Nephron progenitor cell (in vitro differentiated cells): ENCODE measurements around the gene AMN1.
"Not testable (repeated sequence)": the region's sequence is repeated elsewhere in the genome, so short reads cannot be mapped to it uniquely, and the experiment has no call there.

Experiments used
- DNase-seq: peaks from one replicate; pipeline ENCODE4 v3.0.0; 2021
- H3K27ac Mint-ChIP-seq: 2 replicates; pipeline ENCODE4 v1.8.0; 2021; ENCODE audit warnings: mild to moderate bottlenecking, moderate library complexity, mixed read lengths
- H3K27me3 Mint-ChIP-seq: 2 replicates; pipeline ENCODE4 v1.8.0; 2021; ENCODE audit warnings: mild to moderate bottlenecking, low read depth, mixed read lengths; ENCODE audit not compliant: poor library complexity
- H3K36me3 Mint-ChIP-seq: 2 replicates; pipeline ENCODE4 v1.8.0; 2021; ENCODE audit warnings: low read depth, mixed read lengths
- H3K4me1 Mint-ChIP-seq: 2 replicates; pipeline ENCODE4 v1.8.0; 2021; ENCODE audit warnings: mixed read lengths
- H3K4me3 Mint-ChIP-seq: 2 replicates; pipeline ENCODE4 v1.8.0; 2021; ENCODE audit warnings: mild to moderate bottlenecking, moderate library complexity, mixed read lengths
- H3K9me3 Mint-ChIP-seq: 2 replicates; pipeline ENCODE4 v1.8.0; 2021; ENCODE audit warnings: mild to moderate bottlenecking, moderate library complexity, mixed read lengths
- TF ChIP-seq, protein P1 (sequence below): fragments of 200-600 bp; sonication (generic); IDR thresholded peaks from 2 replicates; pipeline ENCODE4 v1.5.0; 2021; ENCODE audit warnings: antibody characterized with exemption

Gene AMN1

DNA sequence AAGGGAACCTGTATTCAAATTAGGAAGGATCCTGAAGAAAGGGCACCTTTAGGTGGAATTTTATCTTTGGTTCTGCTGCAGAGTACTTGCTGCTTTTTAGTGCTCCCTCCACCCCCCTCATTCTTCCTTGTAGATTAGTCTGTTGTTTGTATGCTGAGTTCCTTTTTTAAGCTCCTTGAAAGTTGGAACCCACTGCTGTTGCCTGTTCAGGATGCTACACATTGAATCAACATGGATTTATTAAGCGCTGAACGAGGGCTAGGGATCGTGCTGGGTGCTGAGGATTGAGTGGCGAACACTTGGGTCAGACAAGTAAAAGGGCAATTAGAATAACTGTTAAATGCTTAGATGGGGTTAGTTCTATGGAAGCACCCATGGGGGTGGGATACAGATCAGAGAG is 884 bp upstream of the AMN1 start:
- TF ChIP-seq, protein P1, sequence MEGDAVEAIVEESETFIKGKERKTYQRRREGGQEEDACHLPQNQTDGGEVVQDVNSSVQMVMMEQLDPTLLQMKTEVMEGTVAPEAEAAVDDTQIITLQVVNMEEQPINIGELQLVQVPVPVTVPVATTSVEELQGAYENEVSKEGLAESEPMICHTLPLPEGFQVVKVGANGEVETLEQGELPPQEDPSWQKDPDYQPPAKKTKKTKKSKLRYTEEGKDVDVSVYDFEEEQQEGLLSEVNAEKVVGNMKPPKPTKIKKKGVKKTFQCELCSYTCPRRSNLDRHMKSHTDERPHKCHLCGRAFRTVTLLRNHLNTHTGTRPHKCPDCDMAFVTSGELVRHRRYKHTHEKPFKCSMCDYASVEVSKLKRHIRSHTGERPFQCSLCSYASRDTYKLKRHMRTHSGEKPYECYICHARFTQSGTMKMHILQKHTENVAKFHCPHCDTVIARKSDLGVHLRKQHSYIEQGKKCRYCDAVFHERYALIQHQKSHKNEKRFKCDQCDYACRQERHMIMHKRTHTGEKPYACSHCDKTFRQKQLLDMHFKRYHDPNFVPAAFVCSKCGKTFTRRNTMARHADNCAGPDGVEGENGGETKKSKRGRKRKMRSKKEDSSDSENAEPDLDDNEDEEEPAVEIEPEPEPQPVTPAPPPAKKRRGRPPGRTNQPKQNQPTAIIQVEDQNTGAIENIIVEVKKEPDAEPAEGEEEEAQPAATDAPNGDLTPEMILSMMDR: no peak
- peaks cover 35% of the 10 kb centered on the region for H3K4me1 Mint-ChIP-seq
- H3K9me3 Mint-ChIP-seq: peaks cover 29% of the 10 kb centered on the region
- H3K36me3 Mint-ChIP-seq: peaks cover 30% of the 10 kb centered on the region
- peaks cover 3% of the 10 kb centered on the region for H3K27me3 Mint-ChIP-seq
- DNase-seq: no peak
- H3K27ac Mint-ChIP-seq: no peak overlapping the region
- H3K4me3 Mint-ChIP-seq: peak overlapping the region; percentile 90

DNA sequence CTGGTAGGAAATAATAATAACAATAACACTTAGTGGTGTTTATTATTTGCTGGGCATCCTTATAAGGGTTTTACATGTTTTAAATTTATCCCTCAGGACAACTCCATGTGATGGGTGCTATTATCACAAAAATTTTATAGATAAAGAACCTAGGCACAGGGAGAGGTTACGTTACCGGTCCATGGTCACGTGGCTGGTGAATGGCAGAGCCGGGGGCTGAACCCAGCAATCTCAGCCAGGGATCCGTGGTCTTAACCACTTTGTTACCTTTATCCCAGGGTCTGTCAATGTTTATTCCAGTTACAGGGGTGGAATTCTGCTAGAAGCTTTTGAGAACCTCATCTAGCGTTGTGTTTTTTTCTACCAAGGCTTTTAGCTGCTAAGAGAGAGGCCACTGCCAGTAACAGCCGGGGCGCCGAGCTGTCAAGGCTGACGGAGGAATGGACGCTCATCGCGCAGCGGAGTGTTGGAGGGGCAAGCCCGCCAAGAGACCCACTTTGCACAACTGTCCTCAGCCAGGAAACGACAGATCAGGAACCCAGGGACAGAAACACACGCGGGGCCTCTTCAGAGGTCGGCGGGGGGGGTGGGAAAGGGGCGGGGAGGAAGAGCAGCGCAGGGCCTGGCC is 418 bp downstream of the AMN1 start:
- peaks cover 33% of the 10 kb centered on the region for H3K9me3 Mint-ChIP-seq
- DNase-seq: no peak
- peaks cover 3% of the 10 kb centered on the region for H3K27me3 Mint-ChIP-seq
- TF ChIP-seq, protein P1: no peak
- H3K27ac Mint-ChIP-seq: peak overlapping the region; percentile 98
- H3K36me3 Mint-ChIP-seq: peaks cover 30% of the 10 kb centered on the region
- H3K4me1 Mint-ChIP-seq: peaks cover 47% of the 10 kb centered on the region
- peak overlapping the region; percentile 90 for H3K4me3 Mint-ChIP-seq

DNA sequence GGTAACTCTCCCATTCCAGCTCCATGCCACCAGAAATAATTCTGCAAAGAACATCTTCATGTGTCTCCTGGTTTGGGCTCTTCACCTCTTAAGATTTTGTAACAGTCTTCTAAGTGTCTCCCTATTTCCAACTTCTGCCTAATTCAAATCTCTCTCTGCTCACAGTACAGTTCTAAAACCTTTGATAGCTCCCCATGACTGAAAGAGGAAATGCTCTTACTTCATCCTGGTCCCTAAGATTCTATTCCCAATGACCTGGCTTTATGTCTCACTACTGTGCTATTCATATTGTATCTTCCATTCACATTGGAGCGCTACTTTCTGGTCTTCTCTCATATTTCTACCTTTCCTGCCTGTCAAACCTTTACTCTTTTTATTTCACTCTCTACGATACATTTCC is 1.6 kb downstream of the AMN1 start:
- Mint-ChIP-seq H3K4me1 (peaks cover 44% of the 10 kb centered on the region), H3K9me3 (peaks cover 33% of the 10 kb centered on the region), H3K4me3 (peak overlapping the region; percentile 39), H3K36me3 (peaks cover 34% of the 10 kb centered on the region), H3K27ac (no peak overlapping the region), H3K27me3 (peaks cover 3% of the 10 kb centered on the region)
- TF ChIP-seq, protein P1: no peak
- DNase-seq: no peak

DNA sequence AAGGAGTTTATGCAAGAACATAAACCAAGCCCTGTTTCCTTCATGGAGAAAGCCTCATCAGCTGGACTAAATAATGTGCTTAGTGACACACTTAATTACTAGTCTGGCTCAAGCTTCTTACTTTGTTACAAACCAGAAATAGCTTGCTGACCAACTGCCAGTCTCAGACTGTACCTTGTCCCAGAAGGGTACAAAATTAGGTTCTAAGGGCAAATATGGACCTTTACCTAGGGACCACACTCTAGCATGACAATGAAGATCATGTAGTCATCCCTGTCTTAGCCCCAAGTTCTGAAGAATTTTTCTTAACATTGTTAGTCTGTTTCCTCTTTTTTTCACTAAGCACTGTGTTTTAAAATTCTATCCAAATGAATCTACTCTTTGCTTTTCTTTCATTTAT is 2.2 kb downstream of the AMN1 start:
- DNase-seq: no peak
- peaks cover 27% of the 10 kb centered on the region for H3K9me3 Mint-ChIP-seq
- H3K36me3 Mint-ChIP-seq: peaks cover 40% of the 10 kb centered on the region
- no peak overlapping the region for H3K27ac Mint-ChIP-seq
- H3K27me3 Mint-ChIP-seq: peaks cover 3% of the 10 kb centered on the region
- TF ChIP-seq, protein P1: no peak
- no peak overlapping the region for H3K4me3 Mint-ChIP-seq
- peaks cover 44% of the 10 kb centered on the region for H3K4me1 Mint-ChIP-seq

DNA sequence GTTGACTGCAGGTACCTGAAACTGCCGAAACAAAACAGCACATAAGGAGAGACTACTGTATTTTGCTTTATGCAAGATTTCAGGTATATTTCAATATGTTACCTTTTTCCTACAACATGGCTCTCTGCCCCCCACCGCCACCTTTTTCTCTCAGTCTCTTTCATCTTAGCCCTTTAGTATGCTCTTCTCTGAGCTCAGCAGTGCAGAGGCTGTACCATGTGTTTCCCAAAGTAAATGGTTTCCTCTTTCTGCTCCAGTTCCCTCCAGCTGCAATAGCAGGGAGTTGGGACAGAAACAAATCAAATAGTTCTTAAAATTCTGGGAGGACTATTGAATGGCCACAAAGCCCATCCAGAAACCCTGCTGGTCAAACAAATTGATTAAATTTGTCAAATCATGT is 4.3 kb downstream of the AMN1 start:
- no peaks in the 10 kb centered on the region for H3K27me3 Mint-ChIP-seq
- H3K4me3 Mint-ChIP-seq: peak overlapping the region; percentile 17
- peak overlapping the region; percentile 53 for H3K27ac Mint-ChIP-seq
- DNase-seq: no peak
- peaks cover 35% of the 10 kb centered on the region for H3K4me1 Mint-ChIP-seq
- H3K36me3 Mint-ChIP-seq: peaks cover 47% of the 10 kb centered on the region
- H3K9me3 Mint-ChIP-seq: peaks cover 15% of the 10 kb centered on the region
- TF ChIP-seq, protein P1: no peak

DNA sequence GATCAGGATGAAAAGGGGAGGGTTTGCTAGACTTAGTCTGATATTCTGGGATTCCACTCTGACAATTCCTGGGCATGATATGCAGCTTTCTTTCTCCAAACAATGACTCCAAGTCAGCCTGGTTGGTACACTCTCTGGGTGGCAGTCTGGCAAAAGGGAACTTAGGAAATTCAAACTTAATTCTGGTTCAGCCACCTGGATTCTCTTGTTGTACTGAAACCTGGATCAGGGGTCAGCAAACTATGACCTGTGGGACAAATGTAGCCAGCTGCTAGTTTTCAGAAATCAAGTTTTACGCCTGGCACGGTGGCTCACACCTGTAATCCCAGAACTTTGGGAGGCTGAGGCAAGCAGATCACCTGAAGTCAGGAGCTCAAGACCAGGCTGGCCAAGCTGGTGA is 6.2 kb downstream of the AMN1 start:
- Mint-ChIP-seq H3K36me3 (peaks cover 61% of the 10 kb centered on the region), H3K27ac (peak overlapping the region; percentile 54), H3K27me3 (no peaks in the 10 kb centered on the region), H3K9me3 (peaks cover 29% of the 10 kb centered on the region), H3K4me3 (no peak overlapping the region), H3K4me1 (peaks cover 20% of the 10 kb centered on the region)
- TF ChIP-seq, protein P1: no peak
- no peak for DNase-seq

DNA sequence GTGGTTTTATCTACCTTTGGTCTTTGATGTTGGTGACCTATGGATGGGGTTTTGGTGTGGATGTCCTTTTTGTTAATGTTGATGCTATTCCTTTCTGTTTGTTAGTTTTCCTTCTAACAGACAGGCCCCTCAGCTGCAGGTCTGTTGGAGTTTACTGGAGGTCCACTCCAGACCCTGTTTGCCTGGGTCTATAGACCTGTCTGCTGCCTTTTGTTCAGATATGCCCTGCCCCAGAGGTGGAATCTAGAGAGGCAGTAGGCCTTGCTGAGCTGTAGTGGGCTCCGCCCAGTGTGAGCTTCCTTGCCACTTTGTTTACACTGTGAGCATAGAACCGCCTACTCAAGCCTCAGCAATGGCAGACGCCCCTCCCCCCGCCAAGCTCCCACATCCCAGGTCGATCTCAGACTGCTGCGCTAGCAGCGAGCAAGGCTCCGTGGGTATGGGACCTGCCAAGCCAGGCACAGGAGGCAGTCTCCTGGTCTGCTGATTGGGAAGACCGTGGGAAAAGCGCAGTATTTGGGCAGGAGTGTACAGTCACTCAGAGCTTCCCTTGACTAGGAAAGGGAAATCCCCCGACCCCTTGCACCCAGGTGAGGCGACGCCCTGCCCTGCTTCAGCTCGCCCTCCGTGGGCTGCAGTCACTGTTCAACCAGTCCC is 10.2 kb downstream of the AMN1 start:
- peaks cover 12% of the 10 kb centered on the region for H3K4me1 Mint-ChIP-seq
- H3K4me3 Mint-ChIP-seq, H3K27me3 Mint-ChIP-seq, H3K27ac Mint-ChIP-seq, DNase-seq: not testable (repeated sequence)
- H3K36me3 Mint-ChIP-seq: peaks cover 71% of the 10 kb centered on the region
- peaks cover 40% of the 10 kb centered on the region for H3K9me3 Mint-ChIP-seq

DNA sequence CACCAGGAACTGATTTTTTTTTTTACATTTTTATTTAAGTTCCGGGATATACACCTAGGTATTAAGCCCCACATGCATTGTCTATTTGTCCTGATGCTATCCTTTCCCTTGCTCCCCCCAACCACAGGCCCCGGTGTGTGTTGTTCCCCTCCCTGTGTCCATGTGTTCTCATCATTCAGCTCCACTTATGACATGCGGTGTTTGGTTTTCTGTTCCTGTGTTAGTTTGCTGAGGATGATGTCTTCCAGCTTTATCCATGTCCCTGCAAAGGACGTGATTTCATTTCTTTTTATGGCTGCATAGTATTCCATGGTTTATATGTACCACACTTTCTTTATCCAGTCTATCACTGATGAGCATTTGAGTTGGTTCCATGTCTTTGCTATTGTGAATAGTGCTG is 11.8 kb downstream of the AMN1 start:
- H3K27me3 Mint-ChIP-seq, H3K4me3 Mint-ChIP-seq, H3K27ac Mint-ChIP-seq, DNase-seq, H3K4me1 Mint-ChIP-seq: not testable (repeated sequence)
- Mint-ChIP-seq H3K9me3 (peaks cover 39% of the 10 kb centered on the region), H3K36me3 (peaks cover 65% of the 10 kb centered on the region)
